A549 (cell line): ENCODE results near the gene LCA5. TPM values are rescaled to one million over a fixed set of nuclear protein-coding genes. Genes with fewer than 3 reads are reported as not detected.

Source experiments
- ATAC-seq, 2 experiments: fragments of 200-7000 bp in 1 of 2; fragments of >200 bp in 1 of 2; cut with Nextera tagmentation in 1 of 2; cut with Tn5 transposase in 1 of 2; 3 replicates each; pipeline versions ENCODE4 v1.8.0 to v1.9.1; 2018 to 2020; ENCODE audit warnings: mild to moderate bottlenecking in 1 of 2, moderate library complexity in 1 of 2
- CTCF ChIA-PET: fragments of 300-600 bp; sonication (Branson Sonifier 250); formaldehyde crosslinking; extraction: SDS; loops from one replicate; lab custom pipeline; 2021; ENCODE audit warnings: antibody characterized with exemption, inconsistent platforms; lab: Yijun Ruan, JAX
- POLR2A ChIA-PET: fragments of 350-600 bp; formaldehyde crosslinking; extraction: SDS; loops from one replicate; lab custom pipeline; 2021; ENCODE audit warnings: antibody characterized with exemption, inconsistent platforms; lab: Yijun Ruan, JAX
- DNase-seq, 2 experiments: peaks; one replicate each; pipeline versions ENCODE4 v3.0.0 to v3.0.0-alpha.2; 2011 to 2016; ENCODE audit warnings: low read depth in 1 of 2, low spot score in 1 of 2
- FAIRE-seq: peaks from 2 replicates; lab custom pipeline; 2011; peaks lifted over from hg19 to GRCh38; lab: Jason Lieb, UNC
- H3K27ac ChIP-seq, 2 experiments: fragments of >200 bp; sonication (Bioruptor Twin); formaldehyde crosslinking; 3 replicates each; pipeline ENCODE4 v1.5.1; 2016 to 2017
- H3K4me1 ChIP-seq: fragments of >200 bp; sonication (Bioruptor Twin); formaldehyde crosslinking; 3 replicates; pipeline ENCODE4 v1.6.1; 2016
- H3K4me2 ChIP-seq: fragments of >200 bp; sonication (Bioruptor Twin); formaldehyde crosslinking; 3 replicates; pipeline ENCODE4 v1.6.1; 2016
- H3K4me3 ChIP-seq: fragments of >200 bp; sonication (Bioruptor Twin); formaldehyde crosslinking; 3 replicates; pipeline ENCODE4 v1.5.1; 2016
- H3K9me3 ChIP-seq: fragments of >200 bp; sonication (Bioruptor Twin); formaldehyde crosslinking; 3 replicates; pipeline ENCODE4 v1.6.1; 2016
- BHLHE40 ChIP-seq: IDR thresholded peaks from 2 replicates; pipeline ENCODE4 v1.6.1; 2012; ENCODE audit warnings: low read depth, low read length, inconsistent platforms
- CBX8 ChIP-seq: fragments of 200-600 bp; sonication (generic); IDR thresholded peaks from 2 replicates; pipeline ENCODE4 v1.6.1; 2016
- CEBPB ChIP-seq, 2 experiments: fragments of >200 bp in 1 of 2; sonication (Bioruptor Twin) in 1 of 2; formaldehyde crosslinking in 1 of 2; IDR thresholded peaks; 2 replicates each; pipeline ENCODE4 v1.6.1; 2012 to 2016
- EHMT2 ChIP-seq: fragments of 200-600 bp; sonication (generic); IDR thresholded peaks from 2 replicates; pipeline ENCODE4 v1.6.1; 2016; ENCODE audit warnings: antibody characterized with exemption, low read depth, mild to moderate bottlenecking, moderate library complexity
- ELK1 ChIP-seq: fragments of 150-350 bp; IDR thresholded peaks from 2 replicates; pipeline ENCODE4 v1.6.1; 2014; ENCODE audit warnings: low read depth, mild to moderate bottlenecking, low read length
- FOSB ChIP-seq: fragments of 250-450 bp; sonication (Bioruptor Pico); IDR thresholded peaks from 2 replicates; pipeline ENCODE4 v1.5.0; 2020; ENCODE audit warnings: mild to moderate bottlenecking, moderate library complexity
- FOSL2 ChIP-seq, 2 experiments: fragments of 450-650 bp in 1 of 2; fragments of >200 bp in 1 of 2; sonication (Bioruptor Twin) in 1 of 2; formaldehyde crosslinking; IDR thresholded peaks; 2 replicates each; pipeline versions ENCODE4 v1.5.0 to v1.6.1; 2016 to 2020; ENCODE audit warnings: mild to moderate bottlenecking in 1 of 2, moderate library complexity in 1 of 2
- HOXA7 ChIP-seq: fragments of 250-450 bp; sonication (Bioruptor Pico); IDR thresholded peaks from 2 replicates; pipeline ENCODE4 v1.5.0; 2020; ENCODE audit warnings: mild to moderate bottlenecking, moderate library complexity
- HOXB5 ChIP-seq: fragments of 250-450 bp; sonication (Bioruptor Pico); IDR thresholded peaks from 2 replicates; pipeline ENCODE4 v1.5.0; 2020; ENCODE audit warnings: mild to moderate bottlenecking, moderate library complexity
- JUN ChIP-seq, 2 experiments: fragments of >200 bp; sonication (Bioruptor Twin); formaldehyde crosslinking; IDR thresholded peaks; 2 replicates in 1 of 2; 3 replicates in 1 of 2; pipeline ENCODE4 v1.6.1; 2016 to 2017
- JUNB ChIP-seq: fragments of >200 bp; sonication (Bioruptor Twin); formaldehyde crosslinking; IDR thresholded peaks from 2 replicates; pipeline ENCODE4 v1.6.1; 2016
- KDM1A ChIP-seq: fragments of 200-600 bp; sonication (generic); IDR thresholded peaks from 2 replicates; pipeline ENCODE4 v1.6.1; 2016; ENCODE audit warnings: low read depth, mild to moderate bottlenecking
- NPAS2 ChIP-seq: fragments of 250-450 bp; sonication (Bioruptor Pico); IDR thresholded peaks from 2 replicates; pipeline ENCODE4 v1.8.0; 2022; ENCODE audit warnings: mild to moderate bottlenecking, moderate library complexity, borderline replicate concordance
- POLR2A ChIP-seq: IDR thresholded peaks from 2 replicates; pipeline ENCODE4 v1.6.1; 2012; ENCODE audit warnings: mild to moderate bottlenecking, low read length
- RARB ChIP-seq: fragments of 250-450 bp; sonication (Bioruptor Pico); IDR thresholded peaks from 2 replicates; pipeline ENCODE4 v1.8.0; 2021; ENCODE audit warnings: mild to moderate bottlenecking, moderate library complexity
- RCOR1 ChIP-seq: fragments of 150-350 bp; IDR thresholded peaks from 2 replicates; pipeline ENCODE4 v1.6.1; 2014; ENCODE audit warnings: antibody characterized with exemption, low read length, low read depth
- RFX5 ChIP-seq: fragments of 450-650 bp; IDR thresholded peaks from 2 replicates; pipeline ENCODE4 v1.7.1; 2014; ENCODE audit warnings: antibody characterized with exemption, mild to moderate bottlenecking, moderate library complexity
- SMC3 ChIP-seq: fragments of >200 bp; sonication (Bioruptor Twin); formaldehyde crosslinking; IDR thresholded peaks from 3 replicates; pipeline ENCODE4 v1.6.1; 2018; ENCODE audit warnings: inconsistent platforms
- SREBF2 ChIP-seq: fragments of 450-650 bp; IDR thresholded peaks from 2 replicates; pipeline ENCODE4 v1.6.1; 2014; ENCODE audit warnings: mild to moderate bottlenecking, moderate library complexity
- TP53 ChIP-seq: fragments of 250-450 bp; sonication (Bioruptor Pico); IDR thresholded peaks from 2 replicates; pipeline ENCODE4 v1.5.0; 2021; ENCODE audit warnings: mild to moderate bottlenecking, moderate library complexity
- ZC3H11A ChIP-seq: fragments of 450-650 bp; IDR thresholded peaks from 2 replicates; pipeline ENCODE4 v1.6.1; 2014; ENCODE audit warnings: antibody characterized with exemption, mild to moderate bottlenecking
- ZFP36 ChIP-seq: fragments of 450-650 bp; IDR thresholded peaks from 2 replicates; pipeline ENCODE4 v1.6.1; 2014; ENCODE audit warnings: borderline replicate concordance; ENCODE audit not compliant: partially characterized antibody
- ZNF302 ChIP-seq: fragments of 250-450 bp; sonication (Bioruptor Pico); IDR thresholded peaks from 2 replicates; pipeline ENCODE4 v1.9.0; 2021; ENCODE audit warnings: inconsistent platforms, mild to moderate bottlenecking, moderate library complexity
- WGBS: methylation state at CpG from one replicate; pipeline ENCODE4 v1.1.6; 2017; ENCODE audit errors: missing lambda C conversion rate; 5-methylcytosine and 5-hydroxymethylcytosine counted together
- polyA plus RNA-seq, 4 experiments: library from polyadenylated mRNA; depleted of rRNA in 3 of 4; stranded (reverse); fragments of >200 nt; fragmentation: RNase III in 1 of 4; extraction: RNeasy Plus Mini Kit Qiagen cat#74134 plus additional on column Dnase treatment in 1 of 4; gene quantifications; 2 replicates in 3 of 4; 3 replicates in 1 of 4; pipeline ENCODE4 v1.2.3, GENCODE V29; 2011 to 2017
- TF ChIP-seq, protein P1 (sequence below): fragments of 250-450 bp; sonication (Bioruptor Pico); IDR thresholded peaks from 2 replicates; pipeline ENCODE4 v1.5.0; 2020; ENCODE audit warnings: low read depth, mild to moderate bottlenecking, moderate library complexity
- TF ChIP-seq, protein P2 (sequence below): fragments of >200 bp; sonication (Bioruptor Twin); formaldehyde crosslinking; IDR thresholded peaks from 2 replicates; pipeline ENCODE4 v1.6.1; 2016
- TF ChIP-seq, protein P3 (sequence below): IDR thresholded peaks from 2 replicates; pipeline ENCODE4 v1.6.1; 2012; ENCODE audit warnings: low read depth, borderline replicate concordance

LCA5 gene
- polyA plus RNA-seq, 2 of the 4 experiments (the other 2 are of a cell fraction): 1.2 to 3.0 TPM

- Histone ChIP-seq H3K27ac (no peak overlapping the region), H3K4me3 (no peak overlapping the region), H3K9me3 (no peaks in the 10 kb centered on the region), H3K4me2 (no peak overlapping the region), H3K4me1 (0 out of 3 replicates have a peak, but pooled peaks cover 5% of the 10 kb centered on the region)
- ChIA-PET CTCF (no interaction called here), POLR2A (no interaction called here)
- DNase-seq: no peak
- TF ChIP-seq KDM1A (no peak), BHLHE40 (no peak), NPAS2 (CRISPR knock-in tag) (no peak), FOSB (no peak), RCOR1 (no peak), FOSL2 (IDR thresholded peaks at IDR 0.05) (no peak), FOSL2 (CRISPR knock-in tag; IDR thresholded peaks at IDR 0.05) (no peak), ZFP36 (no peak)
- TF ChIP-seq, protein P1, sequence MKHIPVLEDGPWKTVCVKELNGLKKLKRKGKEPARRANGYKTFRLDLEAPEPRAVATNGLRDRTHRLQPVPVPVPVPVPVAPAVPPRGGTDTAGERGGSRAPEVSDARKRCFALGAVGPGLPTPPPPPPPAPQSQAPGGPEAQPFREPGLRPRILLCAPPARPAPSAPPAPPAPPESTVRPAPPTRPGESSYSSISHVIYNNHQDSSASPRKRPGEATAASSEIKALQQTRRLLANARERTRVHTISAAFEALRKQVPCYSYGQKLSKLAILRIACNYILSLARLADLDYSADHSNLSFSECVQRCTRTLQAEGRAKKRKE (CRISPR knock-in tag): no peak
- TF ChIP-seq, protein P2, sequence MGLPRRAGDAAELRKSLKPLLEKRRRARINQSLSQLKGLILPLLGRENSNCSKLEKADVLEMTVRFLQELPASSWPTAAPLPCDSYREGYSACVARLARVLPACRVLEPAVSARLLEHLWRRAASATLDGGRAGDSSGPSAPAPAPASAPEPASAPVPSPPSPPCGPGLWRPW: no peak
- no peak for ATAC-seq
- WGBS: 49% methylated on average over 3 of the region's 3 CpGs
- FAIRE-seq: no peak
Observed at GRCh38 chr6:79524065-79524464, 13.2 kb downstream of the LCA5 start.

DNA sequence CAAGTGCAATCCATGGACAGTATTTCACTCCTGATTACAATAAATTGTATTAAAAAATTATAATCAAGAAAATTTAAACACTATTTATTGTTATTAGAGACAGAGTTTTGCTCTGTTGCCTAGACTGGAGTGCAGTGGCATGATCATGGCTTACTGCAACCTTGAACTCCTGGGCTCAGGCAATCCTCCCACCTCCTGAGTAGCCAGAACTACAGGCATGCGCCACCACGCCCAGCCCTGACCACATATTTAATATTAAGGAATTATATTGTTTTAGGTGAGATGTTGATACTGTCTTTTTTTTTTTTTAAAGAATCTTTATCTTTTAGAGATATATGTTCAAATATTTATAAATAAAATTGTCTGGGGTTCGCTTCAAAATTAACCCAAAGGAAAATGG lies 14.6 kb downstream of the LCA5 start:
- CTCF ChIA-PET: no interaction called here
- Histone ChIP-seq H3K4me1 (0 out of 3 replicates have a peak, but pooled peaks cover 5% of the 10 kb centered on the region), H3K4me3 (no peak overlapping the region), H3K9me3 (no peaks in the 10 kb centered on the region), H3K4me2 (no peak overlapping the region), H3K27ac (no peak overlapping the region)
- no peak for ATAC-seq
- 91% methylated on average over 3 of the region's 3 CpGs for WGBS
- FAIRE-seq: no peak
- TF ChIP-seq HOXB5 (no peak), SMC3 (no peak), HOXA7 (CRISPR knock-in tag) (no peak), BHLHE40 (no peak), RFX5 (no peak)
- TF ChIP-seq, protein P3, sequence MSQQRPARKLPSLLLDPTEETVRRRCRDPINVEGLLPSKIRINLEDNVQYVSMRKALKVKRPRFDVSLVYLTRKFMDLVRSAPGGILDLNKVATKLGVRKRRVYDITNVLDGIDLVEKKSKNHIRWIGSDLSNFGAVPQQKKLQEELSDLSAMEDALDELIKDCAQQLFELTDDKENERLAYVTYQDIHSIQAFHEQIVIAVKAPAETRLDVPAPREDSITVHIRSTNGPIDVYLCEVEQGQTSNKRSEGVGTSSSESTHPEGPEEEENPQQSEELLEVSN: no peak
- no peak for DNase-seq
- POLR2A ChIA-PET: no interaction called here

GRCh38 chr6:79520534-79520933 lies 16.7 kb downstream of the LCA5 start:
- Histone ChIP-seq H3K9me3 (no peaks in the 10 kb centered on the region), H3K4me3 (no peak overlapping the region), H3K4me1 (0 out of 3 replicates have a peak, but pooled peaks cover 3% of the 10 kb centered on the region), H3K4me2 (no peak overlapping the region), H3K27ac (no peak overlapping the region)
- POLR2A ChIA-PET: no interaction called here
- 86% methylated on average over 1 of the region's 1 CpG for WGBS
- FAIRE-seq (no peak), ATAC-seq (no peak), DNase-seq (no peak)
- CTCF ChIA-PET: no interaction called here
- no peak for TF ChIP-seq SREBF2
- no peak for TF ChIP-seq ZC3H11A
- TF ChIP-seq CEBPB (IDR thresholded peaks at IDR 0.05): no peak
- TF ChIP-seq CBX8: no peak
- TF ChIP-seq ZNF302 (CRISPR knock-in tag): no peak
- TF ChIP-seq ELK1: no peak
- no peak for TF ChIP-seq BHLHE40
- no peak for TF ChIP-seq EHMT2
- TF ChIP-seq TP53 (CRISPR knock-in tag): no peak
- TF ChIP-seq, protein P3: no peak
- TF ChIP-seq JUN (IDR thresholded peaks at IDR 0.05): no peak
- TF ChIP-seq JUNB: no peak
- TF ChIP-seq RARB (CRISPR knock-in tag): no peak
- no peak for TF ChIP-seq HOXA7 (CRISPR knock-in tag)
- TF ChIP-seq POLR2A: no peak
- no peak for TF ChIP-seq KDM1A
- TF ChIP-seq, protein P2: no peak
